DMS79 (cell line): ENCODE data around the gene GPC6.
"Not testable (repeated sequence)": the region's sequence is repeated elsewhere in the genome, so short reads cannot be mapped to it uniquely, and the experiment has no call there.

Experiments used
- DNase-seq: peaks from one replicate; lab custom pipeline; 2025; lab: John Stamatoyannopoulos, UW

The GPC6 gene

GRCh38 chr13:94209117-94209516 is 982.5 kb downstream of the GPC6 start:
- DNase-seq, result peak; percentile 70

DNA sequence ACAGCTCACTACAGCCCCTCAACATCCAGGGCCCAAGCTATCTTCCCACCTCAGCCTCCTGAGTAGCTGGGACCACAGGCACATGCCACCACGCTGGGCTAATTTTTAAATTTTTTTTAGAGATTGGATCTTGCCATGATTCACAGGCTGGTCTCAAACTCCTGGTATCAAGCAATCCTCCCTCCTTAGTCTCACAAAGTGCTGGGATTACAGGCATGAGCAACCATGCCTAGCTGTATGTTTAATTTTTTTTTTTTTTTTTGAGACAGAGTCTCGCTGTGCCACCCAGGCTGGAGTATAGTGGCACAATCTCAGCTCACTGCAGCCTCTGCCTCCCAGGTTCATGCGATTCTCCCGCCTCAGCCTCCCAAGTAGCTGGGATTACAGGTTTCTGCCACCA is 983.3 kb downstream of the GPC6 start:
- DNase-seq, result not testable (repeated sequence)

- no peak for DNase-seq
Observed at GRCh38 chr13:94210816-94211215, 984.2 kb downstream of the GPC6 start.

- no peak for DNase-seq
Observed at GRCh38 chr13:94212196-94212595, 985.6 kb downstream of the GPC6 start.

GRCh38 chr13:94214121-94214520 is 987.5 kb downstream of the GPC6 start:
- DNase-seq, result no peak

DNA sequence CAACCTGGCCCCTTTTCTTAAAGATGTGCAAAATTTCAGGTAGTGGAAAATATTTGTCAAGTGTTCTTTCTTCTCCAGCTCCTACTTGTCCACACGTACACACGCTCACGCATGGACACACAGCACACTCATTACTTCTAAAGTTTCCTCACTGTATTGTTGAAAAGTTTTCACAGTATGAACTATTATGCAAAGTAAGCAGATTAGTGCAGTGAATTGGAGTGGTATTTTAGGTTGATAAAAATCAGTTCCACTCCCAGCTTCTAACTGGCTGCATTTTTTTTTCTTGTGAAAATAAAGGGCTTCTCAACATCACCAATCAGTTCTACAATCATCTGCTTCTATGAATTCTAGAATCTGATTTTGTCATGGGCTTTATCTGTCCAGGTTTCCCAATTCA is 988.4 kb downstream of the GPC6 start:
- no peak for DNase-seq

DNA sequence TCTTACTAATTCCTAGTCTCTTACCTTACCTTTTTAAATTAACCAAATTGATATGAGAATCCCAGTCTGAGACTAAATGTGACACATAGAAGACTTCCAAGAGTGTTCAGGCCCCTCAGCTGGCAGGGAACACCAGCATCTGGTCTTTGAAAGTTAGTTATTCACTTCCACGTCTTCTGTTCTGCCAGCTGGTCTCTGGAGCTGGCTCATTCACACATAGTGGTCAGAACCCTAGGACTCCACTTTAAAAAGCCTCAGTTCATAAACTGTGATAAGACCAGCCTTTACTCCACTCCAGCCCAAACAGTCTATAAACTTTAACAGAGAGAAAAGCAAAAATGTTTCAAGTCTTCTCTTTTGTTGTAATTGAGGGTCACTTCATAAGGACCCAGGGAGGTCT is 989.9 kb downstream of the GPC6 start:
- DNase-seq, result no peak

GRCh38 chr13:94217370-94217769 is 990.8 kb downstream of the GPC6 start:
- DNase-seq, result no peak

GRCh38 chr13:94218537-94218936 is 991.9 kb downstream of the GPC6 start:
- no peak for DNase-seq

DNA sequence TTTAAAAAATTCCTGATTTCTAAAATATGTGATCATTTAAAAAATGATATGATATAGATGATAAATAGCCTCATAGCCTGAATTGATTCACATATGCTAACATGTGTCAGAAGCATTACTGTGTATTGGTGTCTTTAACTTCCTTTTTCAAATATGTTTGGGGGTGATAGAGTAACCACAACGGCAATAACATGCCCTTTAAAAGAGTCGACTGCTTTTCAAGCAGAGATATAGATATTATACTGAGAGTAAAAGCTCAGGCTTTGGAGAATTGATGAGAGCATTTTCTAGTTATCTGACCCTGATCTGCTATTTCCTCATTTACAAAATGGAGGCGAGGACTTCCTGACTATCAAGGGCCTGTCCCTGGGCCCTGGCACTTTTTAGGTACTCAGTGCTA is 992.3 kb downstream of the GPC6 start:
- DNase-seq, result no peak

DNA sequence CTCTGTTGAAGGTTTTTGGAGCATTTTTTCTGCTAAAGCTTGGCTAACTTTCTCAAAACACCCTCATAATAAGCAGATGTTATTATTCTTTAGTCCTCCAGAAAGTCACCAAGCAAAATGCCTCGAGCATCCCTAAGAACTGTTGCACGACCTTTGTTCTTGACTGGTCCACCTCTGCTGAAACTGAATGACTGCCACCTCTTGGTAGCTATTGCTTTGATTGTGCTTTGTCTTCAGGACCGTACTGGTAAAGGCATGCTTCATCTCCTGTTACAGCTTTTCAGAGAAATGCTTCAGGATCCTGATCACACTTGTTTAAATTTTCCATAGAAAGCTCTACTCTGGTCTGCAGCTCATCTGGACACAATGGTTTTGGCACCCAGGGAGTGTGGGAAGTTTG is 998.1 kb downstream of the GPC6 start:
- DNase-seq, result no peak

DNA sequence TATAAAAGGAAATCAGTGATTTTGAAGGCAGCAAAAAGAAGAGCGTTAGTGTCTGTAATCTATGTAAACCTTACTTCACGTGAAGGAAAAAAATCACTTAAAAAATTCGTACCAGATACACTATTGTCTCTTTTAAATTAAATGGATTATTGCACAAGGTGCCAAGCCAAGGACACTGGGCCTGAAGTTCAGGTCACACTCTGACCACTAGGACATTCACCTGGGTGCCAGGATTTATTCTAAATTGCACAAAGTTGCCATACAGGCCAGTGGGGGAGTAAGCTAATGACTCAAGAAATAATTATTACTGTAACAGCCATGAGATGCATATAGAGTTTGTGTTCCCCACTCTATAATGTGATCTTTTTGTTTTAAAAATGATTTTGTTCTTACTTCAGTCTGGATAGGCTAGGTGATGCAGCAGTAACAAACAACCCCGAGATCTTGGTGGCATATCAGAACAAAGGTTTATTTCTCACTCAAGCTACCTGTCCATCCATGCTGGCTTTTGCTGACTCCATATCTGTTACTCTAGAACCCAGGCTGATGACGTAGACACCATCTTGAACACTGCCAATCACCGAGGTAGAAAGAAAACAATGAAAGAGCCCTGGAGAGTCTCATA is 1000.8 kb downstream of the GPC6 start:
- DNase-seq, result no peak

- no peak for DNase-seq
Observed at GRCh38 chr13:94228763-94229162, 1002.2 kb downstream of the GPC6 start.

DNA sequence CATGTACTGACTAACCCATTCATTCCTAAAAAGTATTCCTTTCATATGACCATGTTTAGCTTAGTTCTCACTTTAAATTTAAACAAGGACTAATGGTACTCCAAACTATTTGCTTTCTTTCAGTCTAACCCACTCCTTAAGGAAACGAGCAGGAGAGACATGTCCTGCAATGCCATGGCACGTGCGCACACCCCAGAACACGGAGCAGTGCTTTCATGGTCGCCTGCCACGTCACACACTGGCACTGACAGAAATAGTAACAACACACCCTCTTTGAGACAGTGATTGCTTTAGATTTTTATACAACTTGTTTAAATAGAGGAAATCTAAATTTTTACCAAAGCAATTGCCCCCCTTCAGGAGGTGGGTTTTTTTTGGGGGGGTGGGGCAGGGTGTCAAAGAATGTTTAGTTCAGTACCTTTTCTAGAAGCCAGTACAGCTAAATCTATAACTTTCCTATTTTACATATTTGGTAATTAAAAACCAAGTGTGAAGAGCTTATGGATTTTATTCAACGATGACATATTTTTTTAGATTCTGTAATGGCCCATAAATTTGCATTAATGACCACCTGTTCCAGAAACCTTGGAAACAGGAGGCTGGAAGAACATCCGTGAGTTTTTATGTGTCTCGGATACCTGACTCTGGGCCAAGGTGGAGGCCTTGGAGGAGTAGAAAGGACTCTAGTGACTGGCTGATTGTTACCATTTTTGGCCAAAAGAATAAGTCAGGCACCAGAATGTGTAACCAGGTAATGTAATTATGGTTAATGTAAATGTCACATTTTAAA is 1005.7 kb downstream of the GPC6 start:
- DNase-seq, result no peak

GRCh38 chr13:94232956-94233355 is 1006.3 kb downstream of the GPC6 start:
- DNase-seq, result no peak

GRCh38 chr13:94233401-94233800 is 1006.8 kb downstream of the GPC6 start:
- DNase-seq, result no peak

- DNase-seq, result no peak
Observed at GRCh38 chr13:94233837-94234236, 1007.2 kb downstream of the GPC6 start.

DNA sequence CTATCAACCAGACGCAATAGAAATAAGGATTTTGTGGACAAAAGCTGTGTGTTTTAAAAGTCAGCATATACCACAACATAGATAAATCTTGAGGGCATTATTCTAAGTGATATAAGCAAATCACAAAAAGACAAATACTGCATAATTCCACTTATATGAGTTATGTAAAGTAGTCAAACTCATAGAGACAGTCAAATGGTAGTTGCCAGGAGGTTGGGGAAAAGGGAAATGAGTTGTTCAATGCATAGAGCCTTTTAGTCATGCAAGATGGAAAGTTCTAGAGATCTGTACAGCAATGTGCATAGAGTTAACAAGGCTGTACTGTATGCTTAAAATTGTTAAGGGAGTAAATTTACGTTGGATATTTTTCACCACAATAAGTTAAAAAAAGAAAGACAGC is 1008.1 kb downstream of the GPC6 start:
- no peak for DNase-seq

DNA sequence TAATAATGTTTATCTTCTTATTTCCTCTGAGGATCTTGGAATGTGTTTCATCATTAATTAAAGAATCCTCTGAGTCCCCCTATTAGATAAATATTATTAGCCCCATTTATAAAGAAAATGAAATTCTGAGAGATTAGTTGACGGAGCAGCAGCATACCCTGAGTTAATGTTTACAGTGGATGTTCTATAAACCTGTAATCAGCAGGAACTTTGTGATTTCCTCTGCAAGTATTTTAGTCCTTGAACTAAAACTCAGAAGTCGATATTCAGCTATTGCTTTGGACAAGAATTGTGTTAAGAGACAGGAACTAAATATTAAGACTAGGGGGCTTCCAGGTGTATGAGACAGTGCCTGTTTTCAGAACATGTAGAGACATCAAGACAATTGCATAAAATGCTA is 1009.5 kb downstream of the GPC6 start:
- DNase-seq, result no peak

DNA sequence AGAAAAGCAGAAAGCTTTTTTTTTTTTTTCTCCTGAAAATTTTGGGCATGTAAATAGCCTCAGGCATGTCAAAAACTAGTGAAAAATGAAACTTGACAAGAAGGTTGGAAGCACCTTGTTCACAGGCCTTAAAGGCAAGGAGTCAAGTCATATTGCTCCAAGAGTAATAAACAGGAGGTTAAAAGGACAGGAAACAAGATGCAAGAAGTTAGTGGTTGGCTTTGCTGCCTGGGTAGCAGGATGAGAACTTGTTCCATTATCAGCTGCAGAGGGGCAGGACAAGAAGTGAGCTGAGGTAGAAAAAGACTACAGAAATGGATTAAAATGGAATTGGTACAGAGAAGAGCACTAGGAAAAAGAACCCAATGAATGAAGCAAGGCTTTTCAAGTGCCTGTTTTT is 1010.3 kb downstream of the GPC6 start:
- DNase-seq, result no peak

DNA sequence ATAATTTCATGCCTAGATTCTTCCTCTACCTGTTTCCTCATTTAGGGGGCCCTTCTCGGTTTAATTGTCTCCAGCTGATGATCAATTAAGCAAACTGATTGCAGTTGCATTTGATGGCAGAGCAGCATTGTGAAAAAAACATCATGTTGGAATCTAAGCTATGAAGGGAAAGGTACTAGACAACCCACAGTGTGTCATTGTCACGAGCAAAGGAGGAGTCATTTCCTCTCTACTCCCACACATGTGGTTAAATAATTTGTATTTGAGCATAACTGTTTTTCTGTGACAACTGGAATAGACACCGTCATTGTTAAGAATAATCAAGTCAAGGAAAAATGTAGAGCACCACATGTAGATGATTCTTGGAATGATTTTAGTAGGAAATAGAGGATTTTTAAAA is 1012.5 kb downstream of the GPC6 start:
- no peak for DNase-seq

DNA sequence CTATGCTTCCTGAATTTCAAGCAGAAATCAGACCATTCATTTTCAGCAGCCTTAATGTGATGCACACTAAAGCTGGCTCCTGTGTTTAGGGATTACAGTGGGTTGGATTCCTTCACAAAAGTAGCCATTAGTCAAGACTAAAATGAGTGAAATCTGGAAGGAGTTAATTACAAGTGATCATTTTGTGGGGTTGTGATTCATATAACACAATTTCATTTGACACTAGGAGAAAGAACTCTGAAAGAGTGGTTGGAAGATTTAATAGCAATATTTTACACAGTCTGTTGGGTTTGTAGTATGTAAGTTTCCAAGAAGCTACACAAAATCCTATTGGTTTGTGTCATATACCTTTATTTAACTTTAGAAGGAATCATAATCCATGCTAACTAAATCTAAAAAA is 1015.9 kb downstream of the GPC6 start:
- no peak for DNase-seq

DNA sequence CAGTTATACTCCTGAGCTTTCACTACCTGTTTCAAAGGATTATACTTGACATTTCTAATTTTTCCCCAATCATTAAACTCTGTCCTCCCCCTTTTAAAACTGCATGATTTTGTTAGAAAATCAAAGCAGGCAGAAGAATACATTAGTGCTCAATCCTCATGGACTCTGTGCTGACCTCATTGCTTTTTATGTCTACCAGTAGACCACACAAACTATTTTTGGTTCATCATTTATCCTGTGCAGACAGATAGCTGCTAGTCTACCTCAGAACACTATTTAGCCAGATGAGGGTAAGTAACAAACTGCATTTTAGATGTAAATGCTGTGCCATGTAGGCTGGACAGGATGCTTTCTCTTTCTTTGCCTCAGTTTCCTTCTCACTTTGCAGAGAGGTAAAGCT is 1016.9 kb downstream of the GPC6 start:
- no peak for DNase-seq

GRCh38 chr13:94246495-94246894 is 1019.9 kb downstream of the GPC6 start:
- no peak for DNase-seq
